Measurements from ENCODE around the gene TMEM59.

- no peak for TF ChIP-seq TCF7L2 (IDR thresholded peaks at IDR 0.05; ENCODE audit: low read depth, low read length)
- TF ChIP-seq REST (IDR thresholded peaks at IDR 0.05; ENCODE audit: insufficient read depth in 1 of 2, low read depth in 2 of 2, low read length in 1 of 2), result no peak
Measured at GRCh38 chr1:54094001-54094729, 41.2 kb upstream of the TMEM59 start.

Data from Panc1 (cell line).